Loucy (cell line): Measurements from ENCODE around the gene SNAP23.

Source experiments
- EZH2phosphoT487 ChIP-seq: fragments of 200-600 bp; IDR thresholded peaks from 2 replicates; pipeline ENCODE4 v1.6.1; 2018; ENCODE audit warnings: antibody characterized with exemption, mild to moderate bottlenecking, moderate library complexity, borderline replicate concordance
- TF ChIP-seq, protein P1 (sequence below): fragments of 200-600 bp; sonication (generic); conservative IDR thresholded peaks from 2 replicates; pipeline ENCODE4 v1.5.1; 2014; ENCODE audit warnings: mild to moderate bottlenecking, antibody characterized with exemption, low read length

- TF ChIP-seq, protein P1, sequence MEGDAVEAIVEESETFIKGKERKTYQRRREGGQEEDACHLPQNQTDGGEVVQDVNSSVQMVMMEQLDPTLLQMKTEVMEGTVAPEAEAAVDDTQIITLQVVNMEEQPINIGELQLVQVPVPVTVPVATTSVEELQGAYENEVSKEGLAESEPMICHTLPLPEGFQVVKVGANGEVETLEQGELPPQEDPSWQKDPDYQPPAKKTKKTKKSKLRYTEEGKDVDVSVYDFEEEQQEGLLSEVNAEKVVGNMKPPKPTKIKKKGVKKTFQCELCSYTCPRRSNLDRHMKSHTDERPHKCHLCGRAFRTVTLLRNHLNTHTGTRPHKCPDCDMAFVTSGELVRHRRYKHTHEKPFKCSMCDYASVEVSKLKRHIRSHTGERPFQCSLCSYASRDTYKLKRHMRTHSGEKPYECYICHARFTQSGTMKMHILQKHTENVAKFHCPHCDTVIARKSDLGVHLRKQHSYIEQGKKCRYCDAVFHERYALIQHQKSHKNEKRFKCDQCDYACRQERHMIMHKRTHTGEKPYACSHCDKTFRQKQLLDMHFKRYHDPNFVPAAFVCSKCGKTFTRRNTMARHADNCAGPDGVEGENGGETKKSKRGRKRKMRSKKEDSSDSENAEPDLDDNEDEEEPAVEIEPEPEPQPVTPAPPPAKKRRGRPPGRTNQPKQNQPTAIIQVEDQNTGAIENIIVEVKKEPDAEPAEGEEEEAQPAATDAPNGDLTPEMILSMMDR = no peak
- no peak for TF ChIP-seq EZH2phosphoT487
These were observed 12.1 kb downstream of the SNAP23 start for GRCh38 chr15:42507514-42507913.
